ENCODE data around the gene TBCB. TPM values are rescaled to one million over a fixed set of nuclear protein-coding genes. Genes with fewer than 3 reads are reported as not detected.

TBCB gene
- total RNA-seq, 1 donor from 2014 or later = 172 TPM

- Mint-ChIP-seq H3K27ac (ENCODE audit: unreplicated experiment) (no peak overlapping the region), H3K4me1 (ENCODE audit: unreplicated experiment) (peaks cover 3% of the 10 kb centered on the region), H3K27me3 (ENCODE audit: unreplicated experiment) (no peaks in the 10 kb centered on the region), H3K9me3 (ENCODE audit: unreplicated experiment) (no peaks in the 10 kb centered on the region), H3K36me3 (ENCODE audit: unreplicated experiment) (no peaks in the 10 kb centered on the region), H3K4me3 (ENCODE audit: unreplicated experiment) (no peak overlapping the region)
- TF ChIP-seq CTCF (IDR thresholded peaks at IDR 0.05) = no peak
- no peak for DNase-seq (ENCODE audit: extremely low spot score, unreplicated experiment)
Observed at GRCh38 chr19:36103040-36103626, 12.1 kb upstream of the TBCB start.

GRCh38 chr19:36103842-36104552 is 11.3 kb upstream of the TBCB start:
- Mint-ChIP-seq H3K4me1 (ENCODE audit: unreplicated experiment) (peaks cover 3% of the 10 kb centered on the region), H3K4me3 (ENCODE audit: unreplicated experiment) (no peak overlapping the region), H3K27me3 (ENCODE audit: unreplicated experiment) (no peaks in the 10 kb centered on the region), H3K27ac (ENCODE audit: unreplicated experiment) (no peak overlapping the region), H3K36me3 (ENCODE audit: unreplicated experiment) (no peaks in the 10 kb centered on the region), H3K9me3 (ENCODE audit: unreplicated experiment) (no peaks in the 10 kb centered on the region)
- no peak for DNase-seq (ENCODE audit: extremely low spot score, unreplicated experiment)
- TF ChIP-seq CTCF (IDR thresholded peaks at IDR 0.05) = no peak

GRCh38 chr19:36106441-36106840 is 8.8 kb upstream of the TBCB start:
- H3K36me3 Mint-ChIP-seq (ENCODE audit: unreplicated experiment) = no peaks in the 10 kb centered on the region
- no peaks in the 10 kb centered on the region for H3K27me3 Mint-ChIP-seq (ENCODE audit: unreplicated experiment)
- H3K27ac Mint-ChIP-seq (ENCODE audit: unreplicated experiment) = no peak overlapping the region
- no peak overlapping the region for H3K4me3 Mint-ChIP-seq (ENCODE audit: unreplicated experiment)
- TF ChIP-seq CTCF (IDR thresholded peaks at IDR 0.05) = no peak
- H3K4me1 Mint-ChIP-seq (ENCODE audit: unreplicated experiment) = peaks cover 3% of the 10 kb centered on the region
- H3K9me3 Mint-ChIP-seq (ENCODE audit: unreplicated experiment) = no peaks in the 10 kb centered on the region
- no peak for DNase-seq (ENCODE audit: extremely low spot score, unreplicated experiment)

- Mint-ChIP-seq H3K4me3 (ENCODE audit: unreplicated experiment) (no peak overlapping the region), H3K27me3 (ENCODE audit: unreplicated experiment) (no peaks in the 10 kb centered on the region), H3K36me3 (ENCODE audit: unreplicated experiment) (no peaks in the 10 kb centered on the region), H3K4me1 (ENCODE audit: unreplicated experiment) (peaks cover 3% of the 10 kb centered on the region), H3K9me3 (ENCODE audit: unreplicated experiment) (no peaks in the 10 kb centered on the region), H3K27ac (ENCODE audit: unreplicated experiment) (no peak overlapping the region)
- no peak for DNase-seq (ENCODE audit: extremely low spot score, unreplicated experiment)
- TF ChIP-seq CTCF (IDR thresholded peaks at IDR 0.05) = no peak
Observed at GRCh38 chr19:36106991-36107390, 8.3 kb upstream of the TBCB start.

- peaks cover 8% of the 10 kb centered on the region for H3K4me1 Mint-ChIP-seq (ENCODE audit: unreplicated experiment)
- DNase-seq (ENCODE audit: extremely low spot score, unreplicated experiment) = no peak
- no peak overlapping the region for H3K4me3 Mint-ChIP-seq (ENCODE audit: unreplicated experiment)
- H3K27me3 Mint-ChIP-seq (ENCODE audit: unreplicated experiment) = no peaks in the 10 kb centered on the region
- H3K27ac Mint-ChIP-seq (ENCODE audit: unreplicated experiment) = no peak overlapping the region
- H3K9me3 Mint-ChIP-seq (ENCODE audit: unreplicated experiment) = no peaks in the 10 kb centered on the region
- H3K36me3 Mint-ChIP-seq (ENCODE audit: unreplicated experiment) = peaks cover 4% of the 10 kb centered on the region
- no peak for TF ChIP-seq CTCF (IDR thresholded peaks at IDR 0.05)
Observed at GRCh38 chr19:36108684-36109083, 6.6 kb upstream of the TBCB start.
